Panc1 (cell line): ENCODE results near the gene CHST15. TPM values are rescaled to one million over a fixed set of nuclear protein-coding genes. Genes with fewer than 3 reads are reported as not detected.

Experiments used
- ATAC-seq: fragments of 200-7000 bp; cut with Tn5 transposase; 2 replicates; pipeline ENCODE4 v1.9.1; 2020; ENCODE audit warnings: mild to moderate bottlenecking, moderate library complexity
- BruUV-seq: library from RNA; stranded (reverse); fragments of 400-500 nt; replicated peaks from 2 replicates; lab custom pipeline; 2021; lab: Mats Ljungman, UMichigan
- CTCF ChIA-PET: fragments of 300-600 bp; sonication (Branson Sonifier 250); formaldehyde crosslinking; loops from one replicate; lab custom pipeline; 2022; ENCODE audit warnings: antibody characterized with exemption; lab: Charles Lee
- POLR2A ChIA-PET: fragments of 300-600 bp; sonication (Branson Sonifier 250); formaldehyde crosslinking; loops from one replicate; lab custom pipeline; 2022; ENCODE audit warnings: antibody characterized with exemption; lab: Charles Lee
- DNase-seq: peaks from one replicate; pipeline ENCODE4 v3.0.0-alpha.2; 2010; ENCODE audit warnings: low read depth, low spot score
- H3K27ac ChIP-seq: 2 replicates; pipeline ENCODE4 v1.5.1; 2011; ENCODE audit warnings: mild to moderate bottlenecking, low read length, inconsistent platforms
- H3K27me3 ChIP-seq: fragments of 200-500 bp; sonication (Bioruptor generic); 2 replicates; pipeline ENCODE4 v1.6.0; 2014; ENCODE audit warnings: low read length, inconsistent platforms; ENCODE audit not compliant: control insufficient read depth, insufficient read depth
- H3K36me3 ChIP-seq: fragments of 200-500 bp; sonication (Bioruptor generic); 2 replicates; pipeline ENCODE4 v1.5.1; 2014; ENCODE audit warnings: inconsistent platforms, mild to moderate bottlenecking, low read length, moderate library complexity; ENCODE audit not compliant: control insufficient read depth, insufficient read depth
- H3K4me1 ChIP-seq: 2 replicates; pipeline ENCODE4 v1.5.1; 2011; ENCODE audit warnings: inconsistent platforms, mild to moderate bottlenecking, low read length, moderate library complexity; ENCODE audit not compliant: control insufficient read depth, insufficient read depth
- H3K4me3 ChIP-seq, 2 experiments: 2 replicates each; pipeline ENCODE4 v1.5.1; 2011 to 2012; ENCODE audit warnings: low read depth in 2 of 2, low read length in 2 of 2, mild to moderate bottlenecking in 2 of 2, inconsistent platforms in 1 of 2, moderate library complexity in 1 of 2
- H3K9me3 ChIP-seq: fragments of 200-500 bp; sonication (Bioruptor generic); 2 replicates; pipeline ENCODE4 v1.5.1; 2014; ENCODE audit warnings: low read depth, mild to moderate bottlenecking, inconsistent platforms, low read length, moderate library complexity; ENCODE audit not compliant: control insufficient read depth, insufficient read depth
- CTCF ChIP-seq: fragments of 450-650 bp; IDR thresholded peaks from 2 replicates; pipeline ENCODE4 v1.5.1; 2017; ENCODE audit warnings: mild to moderate bottlenecking
- POLR2AphosphoS5 ChIP-seq: IDR thresholded peaks from 2 replicates; pipeline ENCODE4 v1.6.1; 2012; ENCODE audit warnings: mild to moderate bottlenecking, low read depth, low read length, moderate library complexity
- SIN3A ChIP-seq: IDR thresholded peaks from 2 replicates; pipeline ENCODE4 v1.6.1; 2012; ENCODE audit warnings: low read depth, mild to moderate bottlenecking, low read length, moderate library complexity, borderline replicate concordance; ENCODE audit not compliant: insufficient read depth
- TCF7L2 ChIP-seq: IDR thresholded peaks from 2 replicates; pipeline ENCODE4 v1.6.1; 2011; ENCODE audit warnings: mild to moderate bottlenecking, low read depth, low read length, inconsistent platforms
- in situ Hi-C: cut with HindIII; loops from 2 replicates; pipeline ENCODE4 v1.10.0; 2016; ENCODE audit warnings: low sequenced_read_pairs, low pct_unique_long_range_greater_than_20kb
- intact Hi-C: fragments of 100-400 bp; cut with micrococcal nuclease; formaldehyde crosslinking; loops from one replicate; pipeline ENCODE4 v1.10.0; 2022; ENCODE audit not compliant: unreplicated experiment
- total RNA-seq: library from RNA; stranded (reverse); gene quantifications from one replicate; pipeline ENCODE4 v1.2.1, GENCODE V29; 2021; ENCODE audit not compliant: unreplicated experiment
- TF ChIP-seq, protein P1 (sequence below), 2 experiments: IDR thresholded peaks; 2 replicates each; pipeline ENCODE4 v1.6.1; 2011 to 2012; ENCODE audit warnings: low read depth in 2 of 2, control low read depth in 1 of 2, low read length in 1 of 2, mild to moderate bottlenecking in 1 of 2, moderate library complexity in 1 of 2; ENCODE audit not compliant: insufficient read depth in 1 of 2

CHST15 gene
- total RNA-seq, 1 experiment from 2014 or later, result 33.2 TPM

GRCh38 chr10:124022066-124022465, 71.3 kb downstream of the CHST15 start:
- ChIA-PET CTCF (interaction anchor here (1.1 kb wide), 1 partner anchor 368 kb away, joined by 4 read pairs; no protein-coding TSS in a partner anchor), POLR2A (no interaction called here)
- H3K9me3 ChIP-seq, result no peaks in the 10 kb centered on the region

DNA sequence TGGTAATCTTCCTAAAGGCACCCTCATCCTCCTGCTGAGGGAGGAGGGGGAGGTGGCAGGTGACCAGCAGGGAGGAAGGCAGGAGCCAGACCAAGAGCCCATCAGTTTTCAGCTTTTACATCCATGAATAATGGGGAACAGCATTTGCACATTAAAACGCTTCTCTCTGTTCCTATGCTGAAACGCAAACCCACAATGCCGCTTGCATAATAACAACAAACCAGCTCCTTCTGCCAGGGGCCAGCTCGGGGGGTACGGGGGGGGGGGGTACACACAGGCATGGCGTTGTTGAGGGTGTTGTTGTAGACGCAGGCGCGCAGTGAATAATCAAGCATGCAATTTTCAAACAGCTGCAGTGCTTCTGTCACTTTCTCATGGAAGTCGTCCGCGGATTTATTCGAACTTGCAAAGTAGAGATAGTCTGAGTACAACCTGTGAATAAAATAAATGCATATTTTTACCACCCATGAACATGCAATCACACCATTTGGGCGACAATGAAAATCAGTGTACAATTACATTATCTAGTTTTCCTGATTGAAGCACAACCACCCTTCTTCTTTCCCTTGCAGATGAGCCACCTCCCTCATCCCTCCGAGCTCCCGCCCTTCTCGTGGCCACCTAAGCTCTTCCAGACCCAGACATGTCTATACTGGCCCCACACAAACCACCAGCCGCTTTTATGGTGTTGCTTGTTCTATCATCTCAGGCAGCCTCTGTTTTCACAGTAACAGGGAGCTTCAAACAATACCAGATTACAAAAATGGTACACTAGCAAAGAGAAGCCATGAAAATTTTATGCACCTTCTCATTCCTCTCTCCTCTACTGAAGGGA, 72.2 kb downstream of the CHST15 start:
- in situ Hi-C loops, result no loop called here
- CTCF ChIA-PET, result interaction anchor here (1.1 kb wide), 1 partner anchor 369 kb away, joined by 4 read pairs; no protein-coding TSS in a partner anchor

More at GRCh38 chr10:124022066-124022465, 71.3 kb downstream of the CHST15 start:
- no peaks in the 10 kb centered on the region for H3K27me3 ChIP-seq
- no peak overlapping the region for H3K4me3 ChIP-seq
- H3K4me1 ChIP-seq, result no peaks in the 10 kb centered on the region
- no peak for ATAC-seq
- BruUV-seq, result no TSS peak
- no peak for DNase-seq
- TF ChIP-seq, protein P1, sequence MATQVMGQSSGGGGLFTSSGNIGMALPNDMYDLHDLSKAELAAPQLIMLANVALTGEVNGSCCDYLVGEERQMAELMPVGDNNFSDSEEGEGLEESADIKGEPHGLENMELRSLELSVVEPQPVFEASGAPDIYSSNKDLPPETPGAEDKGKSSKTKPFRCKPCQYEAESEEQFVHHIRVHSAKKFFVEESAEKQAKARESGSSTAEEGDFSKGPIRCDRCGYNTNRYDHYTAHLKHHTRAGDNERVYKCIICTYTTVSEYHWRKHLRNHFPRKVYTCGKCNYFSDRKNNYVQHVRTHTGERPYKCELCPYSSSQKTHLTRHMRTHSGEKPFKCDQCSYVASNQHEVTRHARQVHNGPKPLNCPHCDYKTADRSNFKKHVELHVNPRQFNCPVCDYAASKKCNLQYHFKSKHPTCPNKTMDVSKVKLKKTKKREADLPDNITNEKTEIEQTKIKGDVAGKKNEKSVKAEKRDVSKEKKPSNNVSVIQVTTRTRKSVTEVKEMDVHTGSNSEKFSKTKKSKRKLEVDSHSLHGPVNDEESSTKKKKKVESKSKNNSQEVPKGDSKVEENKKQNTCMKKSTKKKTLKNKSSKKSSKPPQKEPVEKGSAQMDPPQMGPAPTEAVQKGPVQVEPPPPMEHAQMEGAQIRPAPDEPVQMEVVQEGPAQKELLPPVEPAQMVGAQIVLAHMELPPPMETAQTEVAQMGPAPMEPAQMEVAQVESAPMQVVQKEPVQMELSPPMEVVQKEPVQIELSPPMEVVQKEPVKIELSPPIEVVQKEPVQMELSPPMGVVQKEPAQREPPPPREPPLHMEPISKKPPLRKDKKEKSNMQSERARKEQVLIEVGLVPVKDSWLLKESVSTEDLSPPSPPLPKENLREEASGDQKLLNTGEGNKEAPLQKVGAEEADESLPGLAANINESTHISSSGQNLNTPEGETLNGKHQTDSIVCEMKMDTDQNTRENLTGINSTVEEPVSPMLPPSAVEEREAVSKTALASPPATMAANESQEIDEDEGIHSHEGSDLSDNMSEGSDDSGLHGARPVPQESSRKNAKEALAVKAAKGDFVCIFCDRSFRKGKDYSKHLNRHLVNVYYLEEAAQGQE (IDR thresholded peaks at IDR 0.05; ENCODE audit: insufficient read depth in 1 of 2, low read depth in 2 of 2, low read length in 1 of 2), result no peak
- TF ChIP-seq POLR2AphosphoS5 (no peak), TCF7L2 (no peak), CTCF (no peak), SIN3A (no peak)
- H3K36me3 ChIP-seq, result no peaks in the 10 kb centered on the region
- H3K27ac ChIP-seq, result no peak overlapping the region
- in situ Hi-C loops (no loop called here), intact Hi-C loops (no loop called here)

More for the DNA sequence above, 72.2 kb downstream of the CHST15 start:
- no TSS peak for BruUV-seq
- DNase-seq (no peak), ATAC-seq (no peak)
- H3K9me3 ChIP-seq, result no peaks in the 10 kb centered on the region
- TF ChIP-seq, protein P1 (IDR thresholded peaks at IDR 0.05; ENCODE audit: insufficient read depth in 1 of 2, low read depth in 2 of 2, low read length in 1 of 2), result no peak
- no peak for TF ChIP-seq SIN3A
- TF ChIP-seq CTCF, result no peak
- no peak for TF ChIP-seq POLR2AphosphoS5
- no peak for TF ChIP-seq TCF7L2
- POLR2A ChIA-PET, result interaction anchor here (0.5 kb wide), 1 partner anchor 137 kb away, joined by 3 read pairs; no protein-coding TSS in a partner anchor
- H3K27me3 ChIP-seq, result no peaks in the 10 kb centered on the region
- H3K36me3 ChIP-seq, result no peaks in the 10 kb centered on the region
- intact Hi-C loops, result no loop called here
- H3K27ac ChIP-seq, result no peak overlapping the region
- H3K4me3 ChIP-seq, result no peak overlapping the region
- no peaks in the 10 kb centered on the region for H3K4me1 ChIP-seq
